Testis (tissue), 2 donors: ENCODE data around the gene PGBD2.
"Not testable (repeated sequence)": the region's sequence is repeated elsewhere in the genome, so short reads cannot be mapped to it uniquely, and the experiment has no call there.

Experiments used
- POLR2A ChIP-seq: fragments of 450-650 bp; IDR thresholded peaks from one replicate; pipeline ENCODE4 v1.6.1; 2017; ENCODE audit warnings: antibody characterized with exemption, mild to moderate bottlenecking, moderate library complexity
- TF ChIP-seq, protein P1 (sequence below), 3 experiments: fragments of 450-650 bp in 2 of 3; fragments of 200-600 bp in 1 of 3; sonication (generic) in 1 of 3; IDR thresholded peaks; one replicate each; pipeline ENCODE4 v1.5.1; 2016 to 2019; ENCODE audit warnings: antibody characterized with exemption in 3 of 3, mild to moderate bottlenecking in 2 of 3, moderate library complexity in 1 of 3

DNA sequence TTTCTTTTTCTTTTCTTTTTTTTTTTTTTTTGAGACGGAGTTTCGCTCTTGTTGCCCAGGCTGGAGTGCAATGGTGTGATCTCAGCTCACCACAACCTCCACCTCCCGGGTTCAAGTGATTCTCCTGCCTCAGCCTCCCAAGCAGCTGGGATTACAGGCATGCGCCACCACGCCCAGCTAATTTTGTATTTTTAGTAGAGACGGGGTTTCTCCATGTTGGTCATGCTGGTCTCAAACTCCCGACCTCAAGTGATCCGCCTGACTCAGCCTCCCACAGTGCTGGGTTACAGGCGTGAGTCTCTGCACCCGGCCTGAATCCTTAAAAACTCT is 16.2 kb upstream of the PGBD2 start:
- TF ChIP-seq POLR2A, result not testable (repeated sequence)
- TF ChIP-seq, protein P1, sequence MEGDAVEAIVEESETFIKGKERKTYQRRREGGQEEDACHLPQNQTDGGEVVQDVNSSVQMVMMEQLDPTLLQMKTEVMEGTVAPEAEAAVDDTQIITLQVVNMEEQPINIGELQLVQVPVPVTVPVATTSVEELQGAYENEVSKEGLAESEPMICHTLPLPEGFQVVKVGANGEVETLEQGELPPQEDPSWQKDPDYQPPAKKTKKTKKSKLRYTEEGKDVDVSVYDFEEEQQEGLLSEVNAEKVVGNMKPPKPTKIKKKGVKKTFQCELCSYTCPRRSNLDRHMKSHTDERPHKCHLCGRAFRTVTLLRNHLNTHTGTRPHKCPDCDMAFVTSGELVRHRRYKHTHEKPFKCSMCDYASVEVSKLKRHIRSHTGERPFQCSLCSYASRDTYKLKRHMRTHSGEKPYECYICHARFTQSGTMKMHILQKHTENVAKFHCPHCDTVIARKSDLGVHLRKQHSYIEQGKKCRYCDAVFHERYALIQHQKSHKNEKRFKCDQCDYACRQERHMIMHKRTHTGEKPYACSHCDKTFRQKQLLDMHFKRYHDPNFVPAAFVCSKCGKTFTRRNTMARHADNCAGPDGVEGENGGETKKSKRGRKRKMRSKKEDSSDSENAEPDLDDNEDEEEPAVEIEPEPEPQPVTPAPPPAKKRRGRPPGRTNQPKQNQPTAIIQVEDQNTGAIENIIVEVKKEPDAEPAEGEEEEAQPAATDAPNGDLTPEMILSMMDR (IDR thresholded peaks at IDR 0.05), result not testable (repeated sequence)
